Measurements from ENCODE around the gene RETN.
"Not testable (repeated sequence)": the region's sequence is repeated elsewhere in the genome, so short reads cannot be mapped to it uniquely, and the experiment has no call there.

Gene RETN

DNA sequence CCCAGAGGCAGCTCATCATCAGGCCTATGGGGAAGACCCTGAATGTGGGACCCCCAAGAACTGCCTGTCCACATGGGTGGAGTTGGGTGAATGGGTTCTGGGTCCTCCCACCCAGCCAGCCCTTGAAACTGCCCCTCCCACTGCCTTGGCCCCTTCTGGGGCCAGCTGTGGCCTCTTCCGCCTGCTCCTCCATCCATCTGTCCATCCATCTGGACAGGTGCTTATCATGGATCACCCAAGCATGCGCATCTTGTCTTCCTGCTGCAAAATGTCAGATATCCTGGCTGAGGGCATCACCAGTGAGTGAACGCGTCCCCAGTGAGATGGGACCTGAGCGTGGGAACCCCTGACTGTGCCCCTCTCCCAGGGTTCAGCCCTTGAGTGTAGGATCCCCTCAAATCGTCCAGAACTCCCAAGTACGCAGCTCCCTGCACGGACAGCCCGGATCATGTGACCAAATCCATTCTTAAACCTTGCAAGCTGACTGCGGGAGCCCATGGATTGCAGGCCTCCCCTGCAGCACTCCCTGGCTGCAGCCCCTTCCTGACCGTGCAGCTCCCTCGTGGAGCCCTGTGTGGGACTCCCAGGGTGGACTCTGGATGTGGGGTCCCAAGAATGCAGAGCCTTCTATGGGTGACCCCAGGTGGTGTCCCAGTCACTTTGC lies 29.9 kb upstream of the RETN start:
- DNase-seq, result no peak

DNA sequence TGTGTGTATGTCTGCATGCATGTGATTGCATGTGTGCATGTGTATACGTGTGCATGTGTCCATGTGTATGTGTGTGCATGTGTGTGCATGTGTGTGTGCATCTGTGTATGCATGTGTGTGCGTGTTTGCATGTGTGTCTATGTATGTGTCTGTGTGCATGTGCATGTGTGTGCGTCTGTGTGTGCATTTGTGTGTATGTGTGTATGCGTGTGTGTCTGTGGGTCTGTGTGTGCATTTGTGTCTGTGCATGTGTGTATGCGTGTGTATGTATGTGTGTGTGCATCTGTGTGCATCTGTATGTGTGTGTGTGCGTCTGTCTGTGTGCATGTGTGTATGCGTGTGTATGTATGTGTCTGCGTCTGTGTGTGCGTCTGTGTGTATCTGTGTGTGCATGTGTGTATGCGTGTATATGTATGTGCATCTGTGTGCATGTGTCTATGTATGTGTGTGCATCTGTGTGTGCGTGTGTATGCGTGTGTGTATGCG lies 28.9 kb upstream of the RETN start:
- no peak for DNase-seq

DNA sequence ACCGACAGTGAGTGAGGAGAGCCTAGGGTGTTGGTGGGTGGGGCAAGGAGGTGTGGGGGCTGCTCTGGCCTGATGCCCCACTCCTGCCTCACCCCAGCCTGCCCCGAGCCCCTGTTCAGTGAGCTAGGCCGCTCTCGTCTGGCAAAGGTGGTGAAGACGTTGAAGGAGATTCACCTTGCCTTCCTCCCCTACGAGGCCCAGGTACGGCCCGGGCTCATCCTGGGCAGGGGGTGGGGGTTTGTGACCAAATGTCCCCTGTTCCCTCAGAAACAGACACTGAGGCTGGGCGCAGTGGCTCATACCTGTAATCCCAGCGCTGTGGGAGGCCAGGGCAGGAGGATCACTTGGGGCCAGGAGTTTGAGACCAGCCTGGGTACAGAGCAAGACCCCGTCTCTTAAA lies 28.0 kb upstream of the RETN start:
- no peak for DNase-seq

DNA sequence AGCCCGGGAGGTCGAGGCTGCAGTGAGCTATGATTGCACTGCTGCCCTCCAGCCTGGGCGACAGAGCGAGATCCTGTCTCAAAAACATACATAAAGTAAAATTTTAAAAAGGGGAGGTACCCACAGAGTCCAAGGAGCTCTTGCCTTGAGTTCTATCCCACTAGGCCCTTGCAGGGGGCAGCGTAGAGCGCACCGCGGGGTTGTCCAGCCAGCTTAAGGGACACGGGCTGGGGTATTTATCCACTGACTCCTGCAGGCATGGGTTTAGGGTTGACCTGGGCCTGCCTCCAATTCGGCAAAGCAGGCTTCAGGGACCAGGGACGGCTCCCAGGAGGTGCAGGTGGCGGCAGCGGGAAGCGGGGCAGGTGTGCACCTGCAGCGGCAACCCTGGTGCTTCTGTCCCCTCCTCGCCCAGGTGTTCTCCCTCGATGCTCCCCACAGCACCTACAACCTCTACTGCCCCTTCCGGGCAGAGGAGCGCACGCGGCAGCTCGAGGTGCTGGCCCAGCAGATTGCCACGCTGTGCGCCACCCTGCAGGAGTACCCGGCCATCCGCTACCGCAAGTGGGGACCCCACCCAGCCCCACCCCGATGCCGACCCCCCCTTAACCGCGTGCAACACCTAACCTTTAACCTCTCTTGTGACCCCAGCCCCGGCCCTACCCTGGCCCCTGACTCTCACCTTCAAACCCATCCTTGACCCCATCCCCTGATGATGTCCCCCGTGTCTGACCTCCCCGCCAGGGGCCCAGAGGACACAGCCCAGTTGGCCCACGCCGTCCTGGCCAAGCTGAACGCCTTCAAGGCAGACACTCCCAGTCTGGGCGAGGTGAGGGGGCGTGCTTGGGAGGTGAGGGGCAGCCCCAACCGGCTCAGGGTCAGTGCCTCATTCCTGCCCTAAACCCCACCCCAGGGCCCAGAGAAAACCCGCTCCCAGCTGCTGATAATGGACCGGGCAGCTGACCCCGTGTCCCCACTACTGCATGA lies 27.3 kb upstream of the RETN start:
- DNase-seq, result no peak

DNA sequence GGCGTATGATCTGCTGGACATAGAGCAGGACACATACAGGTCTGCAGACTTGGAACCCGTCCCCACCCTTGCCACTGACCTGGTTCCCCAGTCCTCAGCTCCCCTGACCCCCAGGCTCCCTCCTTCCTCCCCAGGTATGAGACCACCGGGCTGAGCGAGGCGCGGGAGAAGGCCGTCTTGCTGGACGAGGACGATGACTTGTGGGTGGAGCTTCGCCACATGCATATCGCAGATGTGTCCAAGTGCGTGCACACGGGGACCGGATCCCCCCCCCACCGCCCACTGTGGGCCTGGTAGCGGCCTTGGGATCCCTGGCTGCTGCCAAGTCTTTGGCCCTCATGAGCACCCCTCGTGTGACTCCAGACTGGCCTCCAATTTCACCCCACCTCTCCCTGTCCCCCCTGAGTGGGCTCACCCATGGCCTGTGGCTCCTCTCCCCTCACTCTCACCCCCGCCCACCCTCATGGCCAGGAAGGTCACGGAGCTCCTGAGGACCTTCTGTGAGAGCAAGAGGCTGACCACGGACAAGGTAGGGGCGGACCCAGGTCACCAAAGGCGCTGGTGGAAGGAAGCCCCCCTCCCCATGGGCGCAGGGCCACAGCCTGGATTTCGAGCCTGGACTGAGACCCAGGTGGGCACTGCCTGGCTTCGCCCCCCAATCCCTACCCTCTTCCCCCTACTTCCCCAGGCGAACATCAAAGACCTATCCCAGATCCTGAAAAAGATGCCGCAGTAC lies 26.4 kb upstream of the RETN start:
- no peak for DNase-seq

DNA sequence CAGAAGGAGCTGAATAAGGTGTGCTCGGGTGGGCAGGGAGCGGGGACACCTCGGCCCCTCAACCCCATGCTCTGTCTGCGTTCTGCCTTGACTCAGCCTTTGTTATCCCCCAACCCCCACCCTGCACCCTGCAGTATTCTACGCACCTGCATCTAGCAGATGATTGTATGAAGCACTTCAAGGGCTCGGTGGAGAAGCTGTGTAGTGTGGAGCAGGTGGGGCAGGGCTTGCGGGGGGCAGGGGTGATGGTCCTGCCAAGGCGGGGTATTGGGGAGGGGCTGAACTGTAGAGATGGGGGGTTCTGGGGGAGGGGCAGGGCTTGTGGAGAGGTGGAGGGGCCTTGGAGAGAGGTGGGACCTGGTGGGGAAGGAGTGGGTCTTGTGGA lies 25.8 kb upstream of the RETN start:
- no peak for DNase-seq

DNA sequence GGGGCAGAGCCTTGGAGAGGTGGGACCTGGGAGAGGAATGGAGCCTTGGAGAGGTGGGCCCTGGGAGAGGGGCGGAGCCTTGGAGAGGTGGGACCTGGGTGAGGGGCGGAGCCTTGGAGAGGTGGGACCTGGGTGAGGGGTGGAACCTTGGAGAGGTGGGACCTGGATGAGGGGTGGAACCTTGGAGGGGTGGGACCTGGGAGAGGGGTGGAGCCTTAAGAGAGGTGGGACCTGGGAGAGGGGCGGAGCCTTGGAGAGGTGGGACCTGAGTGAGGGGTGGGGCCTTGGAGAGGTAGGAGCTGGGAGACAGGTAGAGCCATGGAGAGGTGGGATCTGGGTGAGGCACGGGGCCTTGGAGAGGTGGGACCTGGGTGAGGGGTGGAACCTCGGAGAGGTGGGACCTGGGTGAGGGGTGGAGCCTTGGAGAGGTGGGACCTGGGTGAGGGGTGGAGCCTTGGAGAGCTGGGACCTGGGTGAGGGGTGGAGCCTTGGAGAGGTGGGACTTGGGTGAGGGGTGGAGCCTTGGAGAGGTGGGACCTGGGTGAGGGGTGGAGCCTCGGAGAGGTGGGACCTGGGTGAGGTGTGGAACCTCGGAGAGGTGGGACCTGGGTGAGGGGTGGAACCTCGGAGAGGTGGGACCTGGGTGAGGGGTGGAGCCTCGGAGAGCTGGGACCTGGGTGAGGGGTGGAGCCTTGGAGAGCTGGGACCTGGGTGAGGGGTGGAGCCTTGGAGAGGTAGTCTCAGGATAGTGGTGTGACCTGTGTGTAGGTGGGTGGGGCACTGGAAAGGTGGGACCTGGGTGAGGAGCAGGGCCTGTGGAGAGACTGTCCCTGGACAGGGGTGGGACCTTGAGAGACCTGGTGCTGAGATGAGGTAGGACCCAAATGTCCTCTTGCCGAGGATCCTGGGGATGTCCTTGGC lies 25.0 kb upstream of the RETN start:
- not testable (repeated sequence) for DNase-seq

DNA sequence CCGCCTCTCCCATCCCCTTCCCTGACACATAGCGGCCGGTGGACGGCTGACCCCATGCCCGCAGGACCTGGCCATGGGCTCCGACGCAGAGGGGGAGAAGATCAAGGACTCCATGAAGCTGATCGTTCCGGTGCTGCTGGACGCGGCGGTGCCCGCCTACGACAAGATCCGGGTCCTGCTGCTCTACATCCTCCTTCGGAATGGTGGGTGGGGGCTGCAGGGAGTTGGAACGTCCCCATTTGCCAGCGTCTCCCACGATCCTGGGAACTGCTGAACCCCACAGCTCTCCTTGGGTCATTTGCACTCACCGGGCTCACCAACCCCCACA lies 24.3 kb upstream of the RETN start:
- DNase-seq, result no peak

DNA sequence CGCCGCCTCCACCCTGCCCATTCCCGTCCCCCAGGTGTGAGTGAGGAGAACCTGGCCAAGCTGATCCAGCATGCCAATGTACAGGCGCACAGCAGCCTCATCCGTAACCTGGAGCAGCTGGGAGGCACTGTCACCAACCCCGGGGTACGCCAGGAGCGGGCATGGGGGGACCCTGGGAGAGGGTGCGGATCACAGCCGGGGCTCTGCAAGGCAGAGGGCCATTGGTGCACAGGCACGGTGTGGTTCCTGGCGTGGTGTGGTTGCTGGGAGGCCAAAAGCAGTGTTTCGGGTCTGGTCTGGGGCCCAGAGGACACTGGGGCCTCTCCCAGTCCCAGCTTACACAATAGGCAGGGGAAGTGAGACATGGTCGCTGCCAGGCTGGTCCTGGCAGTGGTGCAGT lies 23.7 kb upstream of the RETN start:
- no peak for DNase-seq

DNA sequence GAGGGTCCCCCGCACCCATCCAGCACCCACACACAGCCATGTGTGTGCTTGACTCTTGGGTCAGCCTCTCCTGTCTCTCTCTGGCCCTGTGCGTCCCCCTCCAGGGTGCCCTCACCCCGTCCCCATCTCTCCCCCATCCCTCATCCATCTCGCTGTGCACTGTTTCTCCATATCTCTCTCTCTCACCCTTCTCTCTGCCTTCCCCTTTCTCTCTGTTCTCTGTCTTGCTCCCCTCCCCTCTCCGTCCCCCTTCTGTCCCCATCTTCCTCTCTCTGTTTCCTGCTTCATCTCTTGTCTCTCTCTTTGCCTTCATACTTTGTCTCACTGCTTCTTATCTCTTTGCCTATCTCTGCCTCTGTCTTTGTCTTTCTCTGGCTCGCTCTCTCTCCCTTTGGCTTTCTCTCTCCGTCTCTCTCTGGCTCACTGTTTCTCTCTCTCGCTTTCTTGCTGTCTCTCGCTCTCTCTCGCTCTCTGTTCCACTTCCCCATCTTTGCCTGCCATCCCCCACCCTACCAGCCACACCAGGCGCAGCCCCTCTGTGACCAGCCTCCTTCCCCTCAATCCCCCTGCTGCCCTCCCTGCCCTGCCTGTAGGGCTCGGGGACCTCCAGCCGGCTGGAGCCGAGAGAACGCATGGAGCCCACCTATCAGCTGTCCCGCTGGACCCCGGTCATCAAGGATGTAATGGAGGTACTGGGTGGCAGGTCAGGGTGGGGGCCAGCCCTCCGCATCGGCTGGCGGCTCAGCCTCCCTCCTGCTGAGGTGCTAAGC lies 23.0 kb upstream of the RETN start:
- DNase-seq, result no peak

DNA sequence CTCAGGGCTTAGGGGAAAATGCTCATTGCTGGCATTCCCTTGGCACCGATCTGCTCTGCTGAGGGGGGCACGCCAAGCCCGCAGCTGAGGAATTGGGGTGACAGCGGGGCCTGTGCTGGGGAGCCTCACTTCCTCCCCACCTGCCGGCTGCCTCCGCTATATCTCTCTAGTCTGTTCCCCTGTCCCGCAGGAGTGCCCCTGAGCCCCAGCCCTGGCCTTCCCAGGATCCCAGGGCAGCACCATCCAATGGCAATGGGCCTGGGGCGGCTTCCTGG lies 22.5 kb upstream of the RETN start:
- DNase-seq, result no peak

DNA sequence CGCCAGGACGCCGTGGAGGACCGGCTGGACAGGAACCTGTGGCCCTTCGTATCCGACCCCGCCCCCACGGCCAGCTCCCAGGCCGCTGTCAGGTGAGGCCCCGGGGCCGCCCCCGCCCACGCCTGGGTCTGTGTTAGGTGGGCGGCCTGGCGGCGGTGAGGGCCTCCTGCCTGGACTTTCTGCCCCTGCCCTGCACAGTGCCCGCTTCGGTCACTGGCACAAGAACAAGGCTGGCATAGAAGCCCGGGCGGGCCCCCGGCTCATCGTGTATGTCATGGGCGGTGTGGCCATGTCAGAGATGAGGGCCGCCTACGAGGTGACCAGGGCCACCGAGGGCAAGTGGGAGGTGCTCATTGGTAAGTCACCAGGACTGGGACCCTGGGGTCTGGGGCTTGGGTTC lies 21.7 kb upstream of the RETN start:
- no peak for DNase-seq

DNA sequence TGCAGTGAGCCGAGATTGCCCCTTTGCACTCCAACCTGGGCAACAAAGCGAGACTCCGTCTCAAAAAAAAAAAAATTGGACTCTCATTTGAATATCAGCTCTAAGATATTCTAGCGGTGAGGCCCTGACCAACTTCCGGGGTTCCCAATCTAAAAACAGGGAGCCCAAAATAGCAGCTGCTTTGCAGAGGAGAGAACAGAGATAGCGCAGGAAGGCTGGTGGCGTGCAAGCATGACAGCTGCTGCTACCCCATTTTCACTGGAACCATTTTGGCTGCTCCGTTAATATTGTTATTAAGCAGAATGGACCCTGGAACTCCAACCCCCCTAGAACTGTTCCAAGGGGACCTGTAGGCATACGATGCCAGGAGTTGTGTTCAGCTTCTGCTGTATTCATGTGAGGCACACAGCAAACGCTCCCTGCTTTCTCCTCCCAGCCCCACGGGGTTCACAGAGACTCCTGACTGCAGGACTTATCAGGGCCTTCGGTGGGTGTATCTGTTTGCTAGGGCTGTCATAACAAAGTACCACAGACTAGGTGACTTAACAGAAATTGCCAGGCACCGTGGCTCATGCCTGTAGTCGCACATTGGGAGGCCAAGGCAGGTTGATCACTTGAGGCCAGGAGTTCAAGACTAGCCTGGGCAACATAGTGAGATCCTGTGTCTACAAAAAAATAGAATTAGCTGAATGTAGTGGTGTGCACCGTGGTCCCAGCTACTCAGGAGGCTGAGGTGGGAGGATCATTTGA lies 20.4 kb upstream of the RETN start:
- DNase-seq, result no peak

DNA sequence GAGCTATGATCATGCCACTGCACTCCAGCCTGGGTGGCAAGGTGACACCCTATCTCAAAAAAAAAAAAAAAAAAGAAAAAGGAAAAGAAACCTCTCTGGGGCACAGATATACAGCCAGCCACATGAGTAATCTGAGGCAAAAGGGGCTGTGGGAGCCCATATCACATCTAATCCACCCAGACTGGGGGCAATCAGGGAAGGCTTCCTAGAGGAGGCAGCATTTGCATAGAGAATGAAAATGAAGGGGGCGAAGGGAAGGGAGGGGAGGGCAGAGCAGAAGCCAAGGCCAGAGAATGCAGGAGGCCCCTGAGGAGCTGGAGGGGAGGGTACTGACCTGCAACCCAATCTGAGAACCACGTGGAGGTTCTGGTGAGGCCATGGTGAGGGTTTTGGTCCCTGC lies 18.7 kb upstream of the RETN start:
- DNase-seq, result no peak

DNA sequence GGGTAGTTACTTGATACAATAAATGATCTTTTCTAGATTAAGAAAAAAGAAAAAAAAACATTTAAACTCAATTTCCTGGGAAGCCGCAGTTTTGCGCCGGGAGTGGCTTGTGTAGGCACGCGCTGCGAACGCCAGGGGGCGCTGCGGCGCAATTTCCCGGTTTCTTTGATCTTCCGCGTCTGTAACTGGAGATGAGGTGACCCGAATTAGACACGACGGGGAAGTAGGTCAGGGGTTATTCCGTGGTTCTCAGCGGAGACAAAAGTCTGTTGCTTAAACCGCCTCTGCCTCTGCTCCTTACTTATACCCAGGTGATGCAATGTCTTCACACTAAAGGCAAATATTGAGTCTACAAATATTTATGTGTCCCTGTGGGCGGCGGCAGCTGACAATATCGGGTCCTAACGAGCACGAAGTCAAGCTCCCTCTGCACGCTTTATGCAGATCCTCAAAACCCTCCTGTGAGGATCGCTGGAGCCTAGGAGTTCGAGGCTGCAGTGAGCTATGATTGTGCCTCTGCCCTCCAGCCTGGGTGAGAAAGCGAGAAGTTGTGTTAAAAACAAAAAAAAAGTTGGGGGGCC lies 16.7 kb upstream of the RETN start:
- DNase-seq, result peak; percentile 72

DNA sequence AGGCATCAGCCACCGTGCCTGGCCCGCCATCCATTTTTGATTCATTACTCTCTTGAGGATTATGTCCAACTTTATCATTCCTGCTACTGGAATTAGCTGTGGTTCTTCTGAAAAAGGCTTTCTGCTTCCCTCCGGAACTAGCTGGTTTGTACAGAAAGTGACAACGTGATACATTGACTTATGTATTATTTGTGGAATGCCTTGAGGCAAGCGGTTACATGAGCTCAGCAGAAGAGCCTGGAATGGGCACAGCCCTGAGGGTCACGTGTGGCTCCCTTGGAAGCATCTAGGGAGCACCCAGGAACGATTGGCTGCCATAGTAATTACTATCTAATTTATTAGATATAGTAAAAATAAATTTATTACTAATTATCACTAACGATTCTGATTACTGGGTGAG lies 14.4 kb upstream of the RETN start:
- no peak for DNase-seq

DNA sequence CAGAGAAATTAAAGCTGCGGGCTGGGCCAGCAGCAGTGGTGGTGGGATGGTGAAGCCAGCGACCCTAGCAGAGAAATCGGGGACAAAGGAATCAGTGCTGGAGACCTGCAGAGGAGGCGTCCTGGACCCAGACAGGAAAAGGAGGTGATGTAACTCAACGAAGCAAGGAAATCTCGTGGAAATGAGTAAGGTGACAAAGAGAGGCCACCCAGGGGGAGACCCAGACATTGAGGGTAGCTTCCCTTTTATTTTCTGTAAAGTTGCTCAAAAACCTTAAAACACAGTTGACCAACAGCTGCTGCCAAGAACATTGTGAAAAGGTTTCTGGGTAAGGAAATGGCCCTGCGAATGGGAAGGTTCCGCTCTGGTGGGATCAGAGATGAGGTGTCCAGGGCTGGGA lies 13.3 kb upstream of the RETN start:
- no peak for DNase-seq

DNA sequence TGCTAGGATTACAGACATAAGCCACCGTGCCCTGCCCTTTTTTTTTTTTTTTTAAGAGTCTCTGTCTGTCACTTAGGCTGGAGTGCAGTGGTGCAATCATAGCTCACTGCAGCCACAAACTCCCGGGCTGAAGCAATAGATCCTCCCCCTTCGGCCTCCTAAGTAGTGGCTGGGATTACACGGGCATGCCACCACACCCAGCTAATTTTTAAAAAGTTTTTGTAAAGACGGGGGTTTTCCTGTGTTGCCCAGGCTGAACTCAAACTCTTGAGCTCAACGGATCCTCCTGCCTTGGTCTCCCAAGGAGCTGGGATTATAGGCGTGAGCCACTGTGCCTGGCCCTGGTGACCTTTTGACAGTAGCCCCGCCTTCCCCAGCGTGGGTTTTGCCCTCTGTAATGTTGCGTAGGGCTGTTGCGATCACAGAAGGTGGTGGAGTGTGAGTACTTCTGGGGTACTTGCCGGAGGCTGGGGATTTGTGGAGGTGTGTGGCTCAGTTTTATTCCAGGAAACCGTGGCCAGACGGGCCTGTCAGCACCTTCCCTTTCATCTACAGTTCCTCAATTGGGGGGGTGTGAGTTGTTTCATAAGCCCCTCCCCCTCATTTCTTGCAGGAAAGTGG lies 11.6 kb upstream of the RETN start:
- no peak for DNase-seq

DNA sequence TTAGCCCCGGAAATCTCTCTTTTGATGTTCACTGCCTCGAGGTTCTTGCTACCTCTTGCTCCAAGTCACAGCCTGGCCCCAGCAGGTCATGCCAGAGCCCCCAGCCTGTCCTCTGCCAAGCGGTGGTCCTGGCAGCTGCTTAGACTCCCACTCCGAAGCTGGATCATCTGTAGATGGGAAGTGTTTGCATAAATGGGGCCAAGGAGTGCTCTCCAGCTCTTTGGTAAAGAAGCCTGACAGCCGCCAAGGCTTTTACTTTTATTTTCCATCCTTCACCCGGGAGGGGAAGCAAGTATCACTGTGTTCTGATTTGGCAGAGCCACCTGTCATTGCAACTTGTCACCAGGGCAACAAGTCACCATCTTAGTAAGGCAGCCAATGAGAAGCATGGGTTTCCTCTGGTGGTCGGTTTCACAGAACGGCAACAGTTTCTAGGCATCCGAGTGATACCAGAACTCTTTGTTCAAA lies 10.6 kb upstream of the RETN start:
- DNase-seq, result no peak

Data from NCI-H510A treated with DMSO at 0.1 percent for 48 hours (cell line).